Activated CD4-positive, alpha-beta memory T cell treated with anti-CD3 and anti-CD28 coated beads for 36 hours (primary cell): ENCODE measurements around the gene BTBD19. TPM values are rescaled to one million over a fixed set of nuclear protein-coding genes. Genes with fewer than 3 reads are reported as not detected.
"Not testable (repeated sequence)": the region's sequence is repeated elsewhere in the genome, so short reads cannot be mapped to it uniquely, and the experiment has no call there.

Source experiments
- CTCF ChIA-PET: fragments of 350-600 bp; sonication (Branson Sonifier 250); formaldehyde crosslinking; loops from one replicate; lab custom pipeline; 2021; ENCODE audit warnings: antibody characterized with exemption, inconsistent platforms; lab: Charles Lee
- POLR2A ChIA-PET: fragments of 350-600 bp; sonication (Branson Sonifier 250); formaldehyde crosslinking; loops from one replicate; lab custom pipeline; 2021; ENCODE audit warnings: antibody characterized with exemption; lab: Charles Lee
- DNase-seq: peaks from one replicate; pipeline ENCODE4 v3.0.0-alpha.2; 2020
- H3K27ac Mint-ChIP-seq: one replicate; pipeline ENCODE4 v1.8.0; 2021; ENCODE audit warnings: mixed read lengths
- H3K27me3 Mint-ChIP-seq: one replicate; pipeline ENCODE4 v1.8.0; 2021; ENCODE audit warnings: mixed read lengths
- H3K36me3 Mint-ChIP-seq: one replicate; pipeline ENCODE4 v1.8.0; 2021; ENCODE audit warnings: mixed read lengths
- H3K4me1 Mint-ChIP-seq: one replicate; pipeline ENCODE4 v1.8.0; 2021; ENCODE audit warnings: low read depth, mixed read lengths
- H3K4me3 Mint-ChIP-seq: one replicate; pipeline ENCODE4 v1.8.0; 2021; ENCODE audit warnings: mild to moderate bottlenecking, mixed read lengths
- H3K9me3 Mint-ChIP-seq: one replicate; pipeline ENCODE4 v1.8.0; 2021; ENCODE audit warnings: mixed read lengths
- intact Hi-C: fragments of 100-400 bp; cut with micrococcal nuclease; formaldehyde crosslinking; loops from one replicate; pipeline ENCODE4 v1.15.1; 2023
- total RNA-seq, 2 experiments: library from RNA; stranded (reverse); gene quantifications; one replicate each; pipeline ENCODE4 v1.2.3, GENCODE V29; 2021

Gene BTBD19
- total RNA-seq, 2 experiments from 2014 or later, result 35.2 to 38.6 TPM

GRCh38 chr1:44821240-44821715, 13.0 kb downstream of the BTBD19 start:
- CTCF ChIA-PET, result interaction anchor here (1.5 to 4.9 kb wide), 4 partner anchors 14 to 90 kb away, joined by 3 to 48 read pairs (median 30); partner anchors contain the start of genes PLK3 and RNU5D-1
- Mint-ChIP-seq H3K36me3 (no peaks in the 10 kb centered on the region), H3K9me3 (no peaks in the 10 kb centered on the region), H3K4me3 (peak overlapping the region; percentile 89), H3K4me1 (peaks cover 32% of the 10 kb centered on the region), H3K27me3 (no peaks in the 10 kb centered on the region), H3K27ac (peak overlapping the region; percentile 99)
- intact Hi-C loops, result loop anchor here (5.0 kb wide), 1 partner anchor 34 kb away; the partner anchor contains the start of gene BEST4
- DNase-seq, result no peak
- POLR2A ChIA-PET, result interaction anchor here (1.0 to 7.3 kb wide), 9 partner anchors 9 to 482 kb away, joined by 3 to 404 read pairs (median 24); partner anchors contain the start of genes BTBD19, DYNLT4, HECTD3 and PLK3

GRCh38 chr1:44822131-44822701, 13.9 kb downstream of the BTBD19 start:
- Mint-ChIP-seq H3K4me1 (peaks cover 32% of the 10 kb centered on the region), H3K27ac (no peak overlapping the region), H3K27me3 (no peaks in the 10 kb centered on the region), H3K9me3 (no peaks in the 10 kb centered on the region), H3K4me3 (no peak overlapping the region), H3K36me3 (no peaks in the 10 kb centered on the region)
- ChIA-PET POLR2A (interaction anchor here (0.6 to 7.3 kb wide), 5 partner anchors 10 to 651 kb away, joined by 3 to 404 read pairs (median 106); partner anchors contain the start of genes BTBD19, DYNLT4, PLK3 and RNU5D-1), CTCF (interaction anchor here (0.7 to 3.8 kb wide), 4 partner anchors 13 to 91 kb away, joined by 3 to 21 read pairs (median 4); partner anchors contain the start of gene RNU5D-1)
- no peak for DNase-seq
- intact Hi-C loops, result loop anchor here (5.0 kb wide), 1 partner anchor 35 kb away; the partner anchor contains the start of gene BEST4

- Mint-ChIP-seq H3K36me3 (no peaks in the 10 kb centered on the region), H3K4me3 (no peak overlapping the region), H3K27me3 (no peaks in the 10 kb centered on the region), H3K9me3 (no peaks in the 10 kb centered on the region), H3K27ac (no peak overlapping the region), H3K4me1 (peaks cover 26% of the 10 kb centered on the region)
- POLR2A ChIA-PET, result interaction anchor here (0.6 to 7.3 kb wide), 5 partner anchors 19 to 650 kb away, joined by 3 to 404 read pairs (median 106); partner anchors contain the start of genes BTBD19, DYNLT4, PLK3 and RNU5D-1
- CTCF ChIA-PET, result interaction anchor here (0.7 to 3.8 kb wide), 4 partner anchors 12 to 92 kb away, joined by 3 to 21 read pairs (median 4); partner anchors contain the start of gene RNU5D-1
- no peak for DNase-seq
- intact Hi-C loops, result loop anchor here (5.0 kb wide), 1 partner anchor 36 kb away; the partner anchor contains the start of gene BEST4
Measured at GRCh38 chr1:44822981-44823451, 14.7 kb downstream of the BTBD19 start.

- not testable (repeated sequence) for H3K4me3 Mint-ChIP-seq, DNase-seq, H3K27me3 Mint-ChIP-seq, H3K27ac Mint-ChIP-seq, H3K36me3 Mint-ChIP-seq, H3K9me3 Mint-ChIP-seq
- CTCF ChIA-PET, result interaction anchor here (0.8 kb wide), 1 partner anchor 12 kb away, joined by 3 read pairs; no protein-coding TSS in a partner anchor
- intact Hi-C loops, result loop anchor here (5.0 kb wide), 1 partner anchor 37 kb away; the partner anchor contains the start of gene BEST4
- POLR2A ChIA-PET, result interaction anchor here (1.4 kb wide), 1 partner anchor 103 kb away, joined by 8 read pairs; no protein-coding TSS in a partner anchor
- peaks cover 16% of the 10 kb centered on the region for H3K4me1 Mint-ChIP-seq
Measured at GRCh38 chr1:44824392-44824791, 16.1 kb downstream of the BTBD19 start.

- H3K9me3 Mint-ChIP-seq, result no peaks in the 10 kb centered on the region
- H3K4me3 Mint-ChIP-seq, result no peak overlapping the region
- H3K4me1 Mint-ChIP-seq, result peaks cover 1% of the 10 kb centered on the region
- ChIA-PET CTCF (interaction anchor here (1.2 to 1.5 kb wide), 2 partner anchors 10 to 33 kb away, joined by 5 to 10 read pairs; no protein-coding TSS in a partner anchor), POLR2A (interaction anchor here (1.1 kb wide), 1 partner anchor 105 kb away, joined by 3 read pairs; no protein-coding TSS in a partner anchor)
- H3K36me3 Mint-ChIP-seq, result no peaks in the 10 kb centered on the region
- intact Hi-C loops, result no loop called here
- DNase-seq, result no peak
- no peak overlapping the region for H3K27ac Mint-ChIP-seq
- H3K27me3 Mint-ChIP-seq, result no peaks in the 10 kb centered on the region
Measured at GRCh38 chr1:44826375-44827196, 18.3 kb downstream of the BTBD19 start.

- Mint-ChIP-seq H3K4me3 (no peak overlapping the region), H3K9me3 (no peaks in the 10 kb centered on the region), H3K27me3 (no peaks in the 10 kb centered on the region), H3K4me1 (no peaks in the 10 kb centered on the region), H3K36me3 (no peaks in the 10 kb centered on the region), H3K27ac (no peak overlapping the region)
- CTCF ChIA-PET, result interaction anchor here (1.2 to 1.5 kb wide), 2 partner anchors 9 to 34 kb away, joined by 5 to 10 read pairs; no protein-coding TSS in a partner anchor
- intact Hi-C loops, result no loop called here
- DNase-seq, result no peak
- POLR2A ChIA-PET, result interaction anchor here (1.1 kb wide), 1 partner anchor 106 kb away, joined by 3 read pairs; no protein-coding TSS in a partner anchor
Measured at GRCh38 chr1:44827197-44828002, 19.1 kb downstream of the BTBD19 start.

- Mint-ChIP-seq H3K36me3 (no peaks in the 10 kb centered on the region), H3K4me3 (no peak overlapping the region), H3K4me1 (no peaks in the 10 kb centered on the region), H3K27ac (no peak overlapping the region), H3K27me3 (no peaks in the 10 kb centered on the region), H3K9me3 (no peaks in the 10 kb centered on the region)
- ChIA-PET POLR2A (interaction anchor here (1.1 kb wide), 1 partner anchor 107 kb away, joined by 3 read pairs; no protein-coding TSS in a partner anchor), CTCF (no interaction called here)
- no peak for DNase-seq
- intact Hi-C loops, result no loop called here
Measured at GRCh38 chr1:44828003-44828651, 19.8 kb downstream of the BTBD19 start.

GRCh38 chr1:44828841-44829440, 20.6 kb downstream of the BTBD19 start:
- CTCF ChIA-PET, result no interaction called here
- intact Hi-C loops, result no loop called here
- POLR2A ChIA-PET, result interaction anchor here (0.9 to 1.7 kb wide), 2 partner anchors 10 to 107 kb away, joined by 3 to 8 read pairs; no protein-coding TSS in a partner anchor
- H3K27ac Mint-ChIP-seq, result no peak overlapping the region
- no peak for DNase-seq
- no peaks in the 10 kb centered on the region for H3K27me3 Mint-ChIP-seq
- H3K9me3 Mint-ChIP-seq, result no peaks in the 10 kb centered on the region
- H3K4me1 Mint-ChIP-seq, result no peaks in the 10 kb centered on the region
- no peaks in the 10 kb centered on the region for H3K36me3 Mint-ChIP-seq
- H3K4me3 Mint-ChIP-seq, result no peak overlapping the region

- POLR2A ChIA-PET, result interaction anchor here (0.9 to 1.7 kb wide), 3 partner anchors 9 to 108 kb away, joined by 3 to 8 read pairs (median 8); no protein-coding TSS in a partner anchor
- Mint-ChIP-seq H3K27me3 (no peaks in the 10 kb centered on the region), H3K36me3 (no peaks in the 10 kb centered on the region), H3K4me3 (no peak overlapping the region), H3K4me1 (no peaks in the 10 kb centered on the region), H3K9me3 (no peaks in the 10 kb centered on the region), H3K27ac (no peak overlapping the region)
- intact Hi-C loops, result no loop called here
- CTCF ChIA-PET, result interaction anchor here (1.0 to 1.2 kb wide), 2 partner anchors 37 to 182 kb away, joined by 3 read pairs; partner anchors contain the start of gene UROD
- no peak for DNase-seq
Measured at GRCh38 chr1:44829506-44830384, 21.4 kb downstream of the BTBD19 start.
